Keratinocyte (primary cell): Measurements from ENCODE around the gene BCL11B.

ENCODE experiments used
- EZH2 ChIP-seq: IDR thresholded peaks from one replicate; pipeline ENCODE4 v1.6.1; 2012; ENCODE audit warnings: inconsistent platforms, mild to moderate bottlenecking, low read length, moderate library complexity
- TF ChIP-seq, protein P1 (sequence below), 3 experiments: IDR thresholded peaks in 1 of 3; conservative IDR thresholded peaks in 1 of 3; optimal IDR thresholded peaks in 1 of 3; 2 replicates in 2 of 3; 3 replicates in 1 of 3; pipeline versions ENCODE3 to v1.5.1; 2011; ENCODE audit warnings: low read length in 3 of 3, mild to moderate bottlenecking in 3 of 3, moderate library complexity in 2 of 3, control low read depth in 1 of 3, inconsistent platforms in 1 of 3; ENCODE audit not compliant: insufficient read depth in 2 of 3; ENCODE audit errors: extremely low read depth in 1 of 3

DNA sequence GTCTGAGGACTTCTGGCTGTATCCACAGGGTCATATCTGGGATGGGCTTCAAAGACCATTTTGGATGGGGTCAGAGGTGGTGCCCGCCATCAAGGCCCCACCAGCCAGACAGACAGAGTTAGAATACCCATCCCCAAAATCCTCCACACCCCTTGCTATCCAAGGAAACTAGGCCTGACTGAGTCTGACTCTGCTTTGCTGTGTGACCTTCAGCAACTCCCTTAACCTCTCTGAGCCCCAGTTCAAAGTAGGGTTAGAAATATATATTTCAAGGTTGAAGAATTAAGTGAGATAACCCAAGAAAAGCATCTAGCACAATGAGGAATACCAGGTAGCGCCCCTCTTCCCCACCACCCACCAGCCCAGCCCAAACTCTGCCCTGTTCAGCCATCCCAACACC lies 20.3 kb downstream of the BCL11B start:
- TF ChIP-seq, protein P1, sequence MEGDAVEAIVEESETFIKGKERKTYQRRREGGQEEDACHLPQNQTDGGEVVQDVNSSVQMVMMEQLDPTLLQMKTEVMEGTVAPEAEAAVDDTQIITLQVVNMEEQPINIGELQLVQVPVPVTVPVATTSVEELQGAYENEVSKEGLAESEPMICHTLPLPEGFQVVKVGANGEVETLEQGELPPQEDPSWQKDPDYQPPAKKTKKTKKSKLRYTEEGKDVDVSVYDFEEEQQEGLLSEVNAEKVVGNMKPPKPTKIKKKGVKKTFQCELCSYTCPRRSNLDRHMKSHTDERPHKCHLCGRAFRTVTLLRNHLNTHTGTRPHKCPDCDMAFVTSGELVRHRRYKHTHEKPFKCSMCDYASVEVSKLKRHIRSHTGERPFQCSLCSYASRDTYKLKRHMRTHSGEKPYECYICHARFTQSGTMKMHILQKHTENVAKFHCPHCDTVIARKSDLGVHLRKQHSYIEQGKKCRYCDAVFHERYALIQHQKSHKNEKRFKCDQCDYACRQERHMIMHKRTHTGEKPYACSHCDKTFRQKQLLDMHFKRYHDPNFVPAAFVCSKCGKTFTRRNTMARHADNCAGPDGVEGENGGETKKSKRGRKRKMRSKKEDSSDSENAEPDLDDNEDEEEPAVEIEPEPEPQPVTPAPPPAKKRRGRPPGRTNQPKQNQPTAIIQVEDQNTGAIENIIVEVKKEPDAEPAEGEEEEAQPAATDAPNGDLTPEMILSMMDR (optimal IDR thresholded peaks at IDR 0.05 in 1 of 3, IDR thresholded peaks at IDR 0.05 in 1 of 3, conservative IDR thresholded peaks at IDR 0.05 in 1 of 3; ENCODE audit: extremely low read depth in 1 of 3, insufficient read depth in 2 of 3, low read length in 3 of 3): no peak
- no peak for TF ChIP-seq EZH2
